Astrocyte of the spinal cord (primary cell): ENCODE data around the gene ATP6V0D1.

Experiments
- DNase-seq: peaks from one replicate; pipeline ENCODE4 v3.0.0; 2011; ENCODE audit warnings: low read depth, low spot score
- H3K4me3 ChIP-seq: 2 replicates; pipeline ENCODE4 v1.5.1; 2011; ENCODE audit warnings: low read depth, mild to moderate bottlenecking, low read length, moderate library complexity
- CTCF ChIP-seq: IDR thresholded peaks from 2 replicates; pipeline ENCODE4 v1.5.1; 2012; ENCODE audit warnings: low read depth, mild to moderate bottlenecking, low read length, inconsistent platforms
- in situ Hi-C: cut with HindIII; loops from 2 replicates; pipeline ENCODE4 v1.10.0; 2017; ENCODE audit warnings: low sequenced_read_pairs

ATP6V0D1 gene

GRCh38 chr16:67480833-67481560 is at the start of gene ATP6V0D1:
ATP6V0D1 (minus strand) TSS chr16:67481157; CDS start chr16:67481086, 71 bp downstream.
- in situ Hi-C loops: no loop called here
- DNase-seq: peak; percentile 99
- peak; percentile 85 for TF ChIP-seq CTCF
- H3K4me3 ChIP-seq: peak within 1 kb of the TSS; percentile 100

- in situ Hi-C loops: no loop called here
- DNase-seq: peak; percentile 82
- TF ChIP-seq CTCF: no peak
- H3K4me3 ChIP-seq: peak overlapping the region; percentile 60
Observed at GRCh38 chr16:67530013-67530939, 49.3 kb upstream of the ATP6V0D1 start.

GRCh38 chr16:67529582-67530012 is 48.6 kb upstream of the ATP6V0D1 start:
- no peak for DNase-seq
- peak overlapping the region; percentile 60 for H3K4me3 ChIP-seq
- no peak for TF ChIP-seq CTCF
- in situ Hi-C loops: no loop called here

- in situ Hi-C loops: no loop called here
- H3K4me3 ChIP-seq: peak overlapping the region; percentile 60
- TF ChIP-seq CTCF: no peak
- no peak for DNase-seq
Observed at GRCh38 chr16:67528870-67529581, 48.1 kb upstream of the ATP6V0D1 start.

- no peak for DNase-seq
- in situ Hi-C loops: no loop called here
- peak within 1 kb of the TSS; percentile 60 for H3K4me3 ChIP-seq
- no peak for TF ChIP-seq CTCF
Observed at GRCh38 chr16:67528222-67528869, 47.4 kb upstream of the ATP6V0D1 start, which contains the start of gene RIPOR1. RIPOR1 (plus strand) TSS chr16:67528829; CDS start chr16:67538447, 9,618 bp downstream.
